Mucosa of descending colon (tissue), 3 donors: ENCODE results near the gene GTF2H2. TPM values are rescaled to one million over a fixed set of nuclear protein-coding genes. Genes with fewer than 3 reads are reported as not detected.
"Not testable (repeated sequence)": the region's sequence is repeated elsewhere in the genome, so short reads cannot be mapped to it uniquely, and the experiment has no call there.

Experiments used
- ATAC-seq: fragments of 200-7000 bp; cut with Tn5 transposase; one replicate; pipeline ENCODE4 v1.9.1; 2020; ENCODE audit warnings: mild to moderate bottlenecking, moderate library complexity
- DNase-seq, 3 donors: peaks; one replicate each; pipeline ENCODE4 v3.0.0-alpha.2; 2020
- H3K36me3 ChIP-seq: fragments of 200-600 bp; one replicate; pipeline ENCODE4 v1.8.0; 2021; ENCODE audit warnings: low read depth, mild to moderate bottlenecking
- H3K4me1 ChIP-seq: fragments of 200-600 bp; one replicate; pipeline ENCODE4 v1.8.0; 2021; ENCODE audit warnings: low read depth, mild to moderate bottlenecking
- H3K4me3 ChIP-seq: fragments of 200-600 bp; one replicate; pipeline ENCODE4 v1.8.0; 2021; ENCODE audit warnings: mild to moderate bottlenecking
- H3K9me3 ChIP-seq: fragments of 200-600 bp; one replicate; pipeline ENCODE4 v1.8.0; 2021; ENCODE audit warnings: mild to moderate bottlenecking
- intact Hi-C, 2 donors: fragments of 100-400 bp; cut with DNase I in 1 of 2; cut with micrococcal nuclease in 1 of 2; formaldehyde crosslinking; loops; one replicate each; pipeline versions ENCODE4 v1.11.0 to v1.11.1; 2022; cut with DNase I, micrococcal nuclease
- total RNA-seq, 3 donors: library from RNA; stranded (reverse); fragmentation: NEBNext Ultra II Directional in 2 of 3; extraction: Animal tissue kit (Norgen Biotek cat#: 25700) in 2 of 3; gene quantifications; one replicate each; pipeline versions ENCODE4 v1.2.1 to v1.2.4, GENCODE V29; 2021 to 2023
- TF ChIP-seq, protein P1 (sequence below): fragments of 200-600 bp; IDR thresholded peaks from one replicate; pipeline ENCODE4 v1.8.0; 2022; ENCODE audit warnings: antibody characterized with exemption, mild to moderate bottlenecking
- donor health status: DM: no; HTN: no; CAD: no; lungs with moderate emphysema.
- donor health status: DM: no; HTN: no; CAD: no.
- donor health status: DM: no; HTN: yes; CAD: no.

Gene GTF2H2
- total RNA-seq, 3 donors from 2014 or later: 19.9 to 23.7 (median 22.8) TPM

DNA sequence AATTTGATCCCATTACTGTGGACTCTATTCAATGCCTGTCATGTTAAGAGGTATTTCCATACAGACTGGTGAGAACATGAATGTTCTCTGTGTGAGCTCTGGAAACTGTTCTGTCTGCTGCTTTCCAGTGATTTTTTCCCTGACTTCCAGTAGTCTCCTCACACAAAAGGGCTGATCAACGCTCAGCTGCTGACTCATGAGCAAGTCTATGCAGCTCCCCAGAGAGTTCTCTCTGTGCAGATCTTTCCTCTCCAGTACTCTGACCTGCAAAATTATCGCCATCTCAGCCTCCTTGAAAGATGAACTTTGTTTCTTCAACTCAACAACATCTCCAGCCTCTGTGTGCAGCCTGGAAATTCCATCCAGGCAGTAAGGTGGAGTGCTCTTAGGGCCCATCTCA, 23.3 kb downstream of the GTF2H2 start:
- ATAC-seq, DNase-seq, intact Hi-C loops, H3K9me3 ChIP-seq, H3K36me3 ChIP-seq, H3K4me3 ChIP-seq, H3K4me1 ChIP-seq: not testable (repeated sequence)

- DNase-seq, intact Hi-C loops, H3K9me3 ChIP-seq, H3K36me3 ChIP-seq, H3K4me3 ChIP-seq, H3K4me1 ChIP-seq: not testable (repeated sequence)
- peak; percentile 45 for ATAC-seq
These were observed 36.3 kb downstream of the GTF2H2 start for GRCh38 chr5:71031046-71031776.

GRCh38 chr5:71025289-71025953, 42.1 kb downstream of the GTF2H2 start, which contains the start of gene NAIP:
TSS of gene NAIP (minus strand) at chr5:71025339. CDS start at chr5:71012915, 12,424 bp downstream.
- H3K4me3 ChIP-seq, H3K36me3 ChIP-seq, H3K9me3 ChIP-seq, intact Hi-C loops, DNase-seq, H3K4me1 ChIP-seq, ATAC-seq: not testable (repeated sequence)

GRCh38 chr5:71020643-71021042, 46.8 kb downstream of the GTF2H2 start:
- H3K4me1 ChIP-seq, intact Hi-C loops, H3K9me3 ChIP-seq, ATAC-seq, H3K36me3 ChIP-seq, H3K4me3 ChIP-seq, DNase-seq: not testable (repeated sequence)

- DNase-seq, H3K36me3 ChIP-seq, H3K4me1 ChIP-seq, H3K4me3 ChIP-seq, H3K9me3 ChIP-seq, intact Hi-C loops: not testable (repeated sequence)
- ATAC-seq: peak; percentile 68
These were observed 49.0 kb downstream of the GTF2H2 start for GRCh38 chr5:71018376-71019005.

DNA sequence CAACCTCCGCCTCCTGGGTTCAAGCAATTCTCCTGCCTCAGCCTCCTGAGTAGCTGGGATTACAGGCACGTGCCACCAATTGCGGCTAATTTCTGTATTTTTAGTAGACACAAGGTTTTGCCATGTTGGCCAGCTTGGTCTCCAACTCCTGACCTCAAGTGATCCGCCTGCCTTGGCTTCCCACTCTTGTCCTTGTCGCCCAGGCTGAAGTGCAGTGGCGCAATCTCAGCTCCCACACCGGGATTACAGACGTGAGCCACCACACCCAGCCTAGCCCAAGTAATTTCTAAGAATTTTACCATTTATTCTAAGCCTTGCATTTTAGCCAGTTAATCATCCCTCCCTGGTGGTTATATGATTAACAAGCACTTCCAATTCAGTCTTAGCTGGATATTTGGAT, 53.3 kb downstream of the GTF2H2 start:
- H3K9me3 ChIP-seq: no peaks in the 10 kb centered on the region
- intact Hi-C loops: no loop called here
- H3K36me3 ChIP-seq: no peaks in the 10 kb centered on the region
- DNase-seq (peak in 1 of 3 donors; percentile 27), ATAC-seq (no peak)
- TF ChIP-seq, protein P1, sequence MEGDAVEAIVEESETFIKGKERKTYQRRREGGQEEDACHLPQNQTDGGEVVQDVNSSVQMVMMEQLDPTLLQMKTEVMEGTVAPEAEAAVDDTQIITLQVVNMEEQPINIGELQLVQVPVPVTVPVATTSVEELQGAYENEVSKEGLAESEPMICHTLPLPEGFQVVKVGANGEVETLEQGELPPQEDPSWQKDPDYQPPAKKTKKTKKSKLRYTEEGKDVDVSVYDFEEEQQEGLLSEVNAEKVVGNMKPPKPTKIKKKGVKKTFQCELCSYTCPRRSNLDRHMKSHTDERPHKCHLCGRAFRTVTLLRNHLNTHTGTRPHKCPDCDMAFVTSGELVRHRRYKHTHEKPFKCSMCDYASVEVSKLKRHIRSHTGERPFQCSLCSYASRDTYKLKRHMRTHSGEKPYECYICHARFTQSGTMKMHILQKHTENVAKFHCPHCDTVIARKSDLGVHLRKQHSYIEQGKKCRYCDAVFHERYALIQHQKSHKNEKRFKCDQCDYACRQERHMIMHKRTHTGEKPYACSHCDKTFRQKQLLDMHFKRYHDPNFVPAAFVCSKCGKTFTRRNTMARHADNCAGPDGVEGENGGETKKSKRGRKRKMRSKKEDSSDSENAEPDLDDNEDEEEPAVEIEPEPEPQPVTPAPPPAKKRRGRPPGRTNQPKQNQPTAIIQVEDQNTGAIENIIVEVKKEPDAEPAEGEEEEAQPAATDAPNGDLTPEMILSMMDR: no peak
- no peak overlapping the region for H3K4me3 ChIP-seq
- H3K4me1 ChIP-seq: no peaks in the 10 kb centered on the region

GRCh38 chr5:71013575-71013974, 53.9 kb downstream of the GTF2H2 start:
- no peaks in the 10 kb centered on the region for H3K4me1 ChIP-seq
- no peak overlapping the region for H3K4me3 ChIP-seq
- TF ChIP-seq, protein P1: no peak
- no peak for DNase-seq
- H3K36me3 ChIP-seq: no peaks in the 10 kb centered on the region
- intact Hi-C loops: no loop called here
- no peak for ATAC-seq
- no peaks in the 10 kb centered on the region for H3K9me3 ChIP-seq

- DNase-seq: no peak
- ATAC-seq: no peak
- TF ChIP-seq, protein P1: no peak
- H3K4me1 ChIP-seq: no peaks in the 10 kb centered on the region
- H3K36me3 ChIP-seq: no peaks in the 10 kb centered on the region
- no peak overlapping the region for H3K4me3 ChIP-seq
- intact Hi-C loops: no loop called here
- no peaks in the 10 kb centered on the region for H3K9me3 ChIP-seq
These were observed 56.2 kb downstream of the GTF2H2 start for GRCh38 chr5:71011194-71011792.

DNA sequence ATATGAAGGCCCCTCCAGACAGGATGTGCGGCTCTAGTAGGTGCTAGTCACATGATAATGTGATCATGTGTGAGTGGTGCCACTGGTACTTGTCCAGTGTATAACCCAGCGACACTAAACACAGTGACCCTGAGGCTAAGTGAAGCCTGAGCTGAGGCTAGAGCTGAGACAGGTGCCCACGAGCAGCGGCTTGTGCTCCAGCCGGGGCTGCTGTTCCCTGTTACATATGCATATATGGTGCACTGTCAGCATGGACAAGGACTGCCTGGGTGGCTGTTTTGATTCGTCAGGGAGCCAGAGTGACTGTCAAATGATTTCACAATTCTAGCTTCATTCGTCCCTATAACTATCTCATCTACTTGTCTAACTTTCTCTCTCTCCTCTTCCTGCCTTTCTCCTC, 60.5 kb downstream of the GTF2H2 start:
- ATAC-seq, intact Hi-C loops, H3K4me1 ChIP-seq, H3K9me3 ChIP-seq, H3K36me3 ChIP-seq, DNase-seq, H3K4me3 ChIP-seq: not testable (repeated sequence)
